Mammary epithelial cell (primary cell): ENCODE results near the gene RNU1-4.
"Not testable (repeated sequence)": the region's sequence is repeated elsewhere in the genome, so short reads cannot be mapped to it uniquely, and the experiment has no call there.

Experiments used
- EZH2 ChIP-seq: IDR thresholded peaks from 2 replicates; pipeline ENCODE4 v1.6.1; 2012; ENCODE audit warnings: low read length, inconsistent platforms, borderline replicate concordance
- TF ChIP-seq, protein P1 (sequence below), 2 donors: IDR thresholded peaks in 1 of 2; conservative IDR thresholded peaks in 1 of 2; 2 replicates each; pipeline ENCODE4 v1.5.1; 2011 to 2012; ENCODE audit warnings: inconsistent platforms in 2 of 2, low read length in 2 of 2, mild to moderate bottlenecking in 2 of 2, control low read depth in 1 of 2, low read depth in 1 of 2; ENCODE audit not compliant: insufficient read depth in 1 of 2; ENCODE audit errors: extremely low read depth in 1 of 2

DNA sequence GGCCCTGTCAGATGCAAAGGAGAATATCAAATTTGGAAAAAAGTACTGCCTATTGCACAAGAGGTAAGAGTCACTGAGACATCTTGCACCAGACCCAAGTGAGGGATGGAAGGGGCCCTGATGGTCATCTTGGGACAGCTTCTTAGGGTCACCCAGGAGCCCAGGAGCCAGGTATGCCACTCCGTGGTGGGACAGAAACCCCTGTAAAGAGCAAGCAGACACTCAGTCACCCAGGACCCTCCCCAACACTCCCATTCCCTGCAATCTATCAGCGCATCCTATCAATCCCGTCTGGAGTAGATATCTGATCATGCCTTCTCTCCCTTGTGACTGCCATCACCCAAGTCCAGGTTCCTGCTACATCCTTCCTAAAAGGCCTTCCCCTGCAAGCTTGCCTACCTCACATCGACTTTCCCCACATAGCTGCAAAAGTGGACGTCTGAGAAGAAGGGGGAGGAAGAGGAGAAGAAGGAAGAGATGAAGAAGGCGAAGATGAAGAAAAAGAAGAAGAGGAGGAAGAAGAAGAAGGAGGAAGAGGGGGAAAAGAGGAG lies 30.7 kb downstream of the RNU1-4 start:
- TF ChIP-seq, protein P1, sequence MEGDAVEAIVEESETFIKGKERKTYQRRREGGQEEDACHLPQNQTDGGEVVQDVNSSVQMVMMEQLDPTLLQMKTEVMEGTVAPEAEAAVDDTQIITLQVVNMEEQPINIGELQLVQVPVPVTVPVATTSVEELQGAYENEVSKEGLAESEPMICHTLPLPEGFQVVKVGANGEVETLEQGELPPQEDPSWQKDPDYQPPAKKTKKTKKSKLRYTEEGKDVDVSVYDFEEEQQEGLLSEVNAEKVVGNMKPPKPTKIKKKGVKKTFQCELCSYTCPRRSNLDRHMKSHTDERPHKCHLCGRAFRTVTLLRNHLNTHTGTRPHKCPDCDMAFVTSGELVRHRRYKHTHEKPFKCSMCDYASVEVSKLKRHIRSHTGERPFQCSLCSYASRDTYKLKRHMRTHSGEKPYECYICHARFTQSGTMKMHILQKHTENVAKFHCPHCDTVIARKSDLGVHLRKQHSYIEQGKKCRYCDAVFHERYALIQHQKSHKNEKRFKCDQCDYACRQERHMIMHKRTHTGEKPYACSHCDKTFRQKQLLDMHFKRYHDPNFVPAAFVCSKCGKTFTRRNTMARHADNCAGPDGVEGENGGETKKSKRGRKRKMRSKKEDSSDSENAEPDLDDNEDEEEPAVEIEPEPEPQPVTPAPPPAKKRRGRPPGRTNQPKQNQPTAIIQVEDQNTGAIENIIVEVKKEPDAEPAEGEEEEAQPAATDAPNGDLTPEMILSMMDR (conservative IDR thresholded peaks at IDR 0.05 in 1 of 2, IDR thresholded peaks at IDR 0.05 in 1 of 2; ENCODE audit: extremely low read depth in 1 of 2, insufficient read depth in 1 of 2, low read depth in 1 of 2, low read length in 2 of 2): not testable (repeated sequence)
- not testable (repeated sequence) for TF ChIP-seq EZH2
